Panc1 (cell line): ENCODE measurements around the gene KRT86. TPM values are rescaled to one million over a fixed set of nuclear protein-coding genes. Genes with fewer than 3 reads are reported as not detected.
A peak's percentile ranks its signal among the peaks of the same experiment; 100 is the strongest.

Source experiments
- ATAC-seq: fragments of 200-7000 bp; cut with Tn5 transposase; 2 replicates; pipeline ENCODE4 v1.9.1; 2020; ENCODE audit warnings: mild to moderate bottlenecking, moderate library complexity
- BruUV-seq: library from RNA; stranded (reverse); fragments of 400-500 nt; replicated peaks from 2 replicates; lab custom pipeline; 2021; lab: Mats Ljungman, UMichigan
- CTCF ChIA-PET: fragments of 300-600 bp; sonication (Branson Sonifier 250); formaldehyde crosslinking; loops from one replicate; lab custom pipeline; 2022; ENCODE audit warnings: antibody characterized with exemption; lab: Charles Lee
- POLR2A ChIA-PET: fragments of 300-600 bp; sonication (Branson Sonifier 250); formaldehyde crosslinking; loops from one replicate; lab custom pipeline; 2022; ENCODE audit warnings: antibody characterized with exemption; lab: Charles Lee
- DNase-seq: peaks from one replicate; pipeline ENCODE4 v3.0.0-alpha.2; 2010; ENCODE audit warnings: low read depth, low spot score
- H3K27ac ChIP-seq: 2 replicates; pipeline ENCODE4 v1.5.1; 2011; ENCODE audit warnings: mild to moderate bottlenecking, low read length, inconsistent platforms
- H3K27me3 ChIP-seq: fragments of 200-500 bp; sonication (Bioruptor generic); 2 replicates; pipeline ENCODE4 v1.6.0; 2014; ENCODE audit warnings: low read length, inconsistent platforms; ENCODE audit not compliant: control insufficient read depth, insufficient read depth
- H3K36me3 ChIP-seq: fragments of 200-500 bp; sonication (Bioruptor generic); 2 replicates; pipeline ENCODE4 v1.5.1; 2014; ENCODE audit warnings: inconsistent platforms, mild to moderate bottlenecking, low read length, moderate library complexity; ENCODE audit not compliant: control insufficient read depth, insufficient read depth
- H3K4me1 ChIP-seq: 2 replicates; pipeline ENCODE4 v1.5.1; 2011; ENCODE audit warnings: inconsistent platforms, mild to moderate bottlenecking, low read length, moderate library complexity; ENCODE audit not compliant: control insufficient read depth, insufficient read depth
- H3K4me3 ChIP-seq, 2 experiments: 2 replicates each; pipeline ENCODE4 v1.5.1; 2011 to 2012; ENCODE audit warnings: low read depth in 2 of 2, low read length in 2 of 2, mild to moderate bottlenecking in 2 of 2, inconsistent platforms in 1 of 2, moderate library complexity in 1 of 2
- H3K9me3 ChIP-seq: fragments of 200-500 bp; sonication (Bioruptor generic); 2 replicates; pipeline ENCODE4 v1.5.1; 2014; ENCODE audit warnings: low read depth, mild to moderate bottlenecking, inconsistent platforms, low read length, moderate library complexity; ENCODE audit not compliant: control insufficient read depth, insufficient read depth
- CTCF ChIP-seq: fragments of 450-650 bp; IDR thresholded peaks from 2 replicates; pipeline ENCODE4 v1.5.1; 2017; ENCODE audit warnings: mild to moderate bottlenecking
- POLR2AphosphoS5 ChIP-seq: IDR thresholded peaks from 2 replicates; pipeline ENCODE4 v1.6.1; 2012; ENCODE audit warnings: mild to moderate bottlenecking, low read depth, low read length, moderate library complexity
- REST ChIP-seq, 2 experiments: IDR thresholded peaks; 2 replicates each; pipeline ENCODE4 v1.6.1; 2011 to 2012; ENCODE audit warnings: low read depth in 2 of 2, control low read depth in 1 of 2, low read length in 1 of 2, mild to moderate bottlenecking in 1 of 2, moderate library complexity in 1 of 2; ENCODE audit not compliant: insufficient read depth in 1 of 2
- SIN3A ChIP-seq: IDR thresholded peaks from 2 replicates; pipeline ENCODE4 v1.6.1; 2012; ENCODE audit warnings: low read depth, mild to moderate bottlenecking, low read length, moderate library complexity, borderline replicate concordance; ENCODE audit not compliant: insufficient read depth
- TCF7L2 ChIP-seq: IDR thresholded peaks from 2 replicates; pipeline ENCODE4 v1.6.1; 2011; ENCODE audit warnings: mild to moderate bottlenecking, low read depth, low read length, inconsistent platforms
- in situ Hi-C: cut with HindIII; loops from 2 replicates; pipeline ENCODE4 v1.10.0; 2016; ENCODE audit warnings: low sequenced_read_pairs, low pct_unique_long_range_greater_than_20kb
- intact Hi-C: fragments of 100-400 bp; cut with micrococcal nuclease; formaldehyde crosslinking; loops from one replicate; pipeline ENCODE4 v1.10.0; 2022; ENCODE audit not compliant: unreplicated experiment
- total RNA-seq: library from RNA; stranded (reverse); gene quantifications from one replicate; pipeline ENCODE4 v1.2.1, GENCODE V29; 2021; ENCODE audit not compliant: unreplicated experiment

The KRT86 gene
- total RNA-seq, 1 experiment from 2014 or later = 1.1 TPM

GRCh38 chr12:52242442-52243258, 31.8 kb upstream of the KRT86 start:
- Histone ChIP-seq H3K27ac (peak overlapping the region; percentile 97), H3K36me3 (no peaks in the 10 kb centered on the region), H3K27me3 (no peaks in the 10 kb centered on the region), H3K9me3 (no peaks in the 10 kb centered on the region), H3K4me3 (no peak overlapping the region), H3K4me1 (peaks cover 71% of the 10 kb centered on the region)
- no peak for DNase-seq
- in situ Hi-C loops (no loop called here), intact Hi-C loops (no loop called here)
- TF ChIP-seq CTCF = no peak
- no peak for TF ChIP-seq TCF7L2
- no peak for TF ChIP-seq POLR2AphosphoS5
- TF ChIP-seq SIN3A = no peak
- TF ChIP-seq REST (IDR thresholded peaks at IDR 0.05; ENCODE audit: insufficient read depth in 1 of 2, low read depth in 2 of 2, low read length in 1 of 2) = no peak
- POLR2A ChIA-PET = no interaction called here
- CTCF ChIA-PET = no interaction called here
- ATAC-seq = no peak
- BruUV-seq = no TSS peak

DNA sequence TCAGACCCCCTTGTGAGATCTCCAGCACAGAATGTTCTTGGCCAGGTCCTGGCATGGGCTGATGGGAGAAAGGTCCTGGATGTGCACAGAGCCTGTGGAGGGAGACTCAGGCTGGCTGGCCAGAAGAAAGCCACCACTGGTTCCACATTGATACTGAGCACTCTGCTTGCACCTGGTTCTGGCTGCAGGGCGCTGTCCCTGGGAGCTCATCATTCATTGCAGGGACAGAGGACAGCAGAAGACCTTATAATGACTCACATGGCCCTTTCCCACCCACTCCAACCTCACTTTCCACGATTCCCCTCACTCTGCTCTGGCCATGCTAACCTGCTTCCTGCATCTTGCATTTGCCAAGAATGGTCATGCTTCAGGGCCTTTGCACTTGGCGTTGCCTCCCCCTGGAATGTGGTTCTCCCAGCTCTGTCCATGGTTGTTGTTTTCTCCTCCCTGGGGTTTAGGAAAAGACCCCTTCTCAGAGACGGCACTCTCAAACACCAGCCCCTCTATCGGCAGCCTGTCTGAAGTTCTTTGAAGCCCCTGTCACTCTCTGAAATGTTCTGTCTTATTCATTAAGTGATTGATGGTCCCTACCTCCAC, 31.1 kb upstream of the KRT86 start:
- ChIA-PET POLR2A (no interaction called here), CTCF (interaction anchor here (0.6 to 1.9 kb wide), 3 partner anchors 13 to 60 kb away, joined by 3 to 7 read pairs (median 3); no protein-coding TSS in a partner anchor)
- no peak for TF ChIP-seq SIN3A
- TF ChIP-seq REST (IDR thresholded peaks at IDR 0.05; ENCODE audit: insufficient read depth in 1 of 2, low read depth in 2 of 2, low read length in 1 of 2) = peak; percentile 65 to 78
- no peak for TF ChIP-seq CTCF
- TF ChIP-seq TCF7L2 = peak; percentile 26; the same call in 1 of the 2 replicates
- Histone ChIP-seq H3K4me3 (no peak overlapping the region), H3K36me3 (no peaks in the 10 kb centered on the region), H3K4me1 (peaks cover 70% of the 10 kb centered on the region), H3K27me3 (no peaks in the 10 kb centered on the region), H3K27ac (peak overlapping the region; percentile 97), H3K9me3 (no peaks in the 10 kb centered on the region)
- in situ Hi-C loops (no loop called here), intact Hi-C loops (no loop called here)
- peak; percentile 28; the same call in 1 of the 2 replicates for ATAC-seq
- DNase-seq = no peak
- no TSS peak for BruUV-seq
